Natural killer cell (primary cell): ENCODE measurements around the gene HM13. TPM values are rescaled to one million over a fixed set of nuclear protein-coding genes. Genes with fewer than 3 reads are reported as not detected.

Experiments
- ATAC-seq, 3 donors: fragments of 150-1000 bp in 2 of 3; fragments of 200-7000 bp in 1 of 3; cut with Tn5 transposase; 1 replicate in 1 of 3; 2 replicates in 2 of 3; pipeline ENCODE4 v1.10.0; 2021; ENCODE audit warnings: mild to moderate bottlenecking in 2 of 3, moderate library complexity in 2 of 3
- DNase-seq, 2 donors: peaks; one replicate each; pipeline versions ENCODE4 v3.0.0 to v3.0.0-alpha.2; 2013 to 2021; ENCODE audit warnings: mixed read lengths in 1 of 2
- H3K27ac ChIP-seq: one replicate; pipeline ENCODE4 v1.5.1; 2013; ENCODE audit warnings: mild to moderate bottlenecking, low read length
- H3K27me3 ChIP-seq: one replicate; pipeline ENCODE4 v1.6.1; 2013; ENCODE audit warnings: low read length; ENCODE audit not compliant: control insufficient read depth, insufficient read depth
- H3K36me3 ChIP-seq: one replicate; pipeline ENCODE4 v1.6.1; 2013; ENCODE audit warnings: low read length; ENCODE audit not compliant: control insufficient read depth, insufficient read depth
- H3K4me1 ChIP-seq: one replicate; pipeline ENCODE4 v1.6.1; 2013; ENCODE audit warnings: low read length; ENCODE audit not compliant: control insufficient read depth, insufficient read depth
- H3K4me3 ChIP-seq: one replicate; pipeline ENCODE4 v1.5.1; 2013; ENCODE audit warnings: low read length
- H3K9me3 ChIP-seq: one replicate; pipeline ENCODE4 v1.6.1; 2013; ENCODE audit warnings: low read length; ENCODE audit not compliant: control insufficient read depth, insufficient read depth
- H3K27ac Mint-ChIP-seq, 2 donors: one replicate each; pipeline ENCODE4 v1.8.0; 2022; ENCODE audit warnings: mild to moderate bottlenecking in 2 of 2, mixed read lengths in 2 of 2, moderate library complexity in 1 of 2
- H3K27me3 Mint-ChIP-seq, 2 donors: one replicate each; pipeline ENCODE4 v1.8.0; 2022; ENCODE audit warnings: low read depth in 2 of 2, mixed read lengths in 2 of 2
- H3K36me3 Mint-ChIP-seq: one replicate; pipeline ENCODE4 v1.8.0; 2022; ENCODE audit warnings: mixed read lengths
- H3K4me1 Mint-ChIP-seq, 2 donors: one replicate each; pipeline ENCODE4 v1.8.0; 2022; ENCODE audit warnings: mixed read lengths in 2 of 2
- H3K4me3 Mint-ChIP-seq: one replicate; pipeline ENCODE4 v1.8.0; 2022; ENCODE audit warnings: mild to moderate bottlenecking, moderate library complexity, mixed read lengths
- H3K9me3 Mint-ChIP-seq, 2 donors: one replicate each; pipeline ENCODE4 v1.8.0; 2022; ENCODE audit warnings: mixed read lengths in 2 of 2
- CTCF ChIP-seq: fragments of 200-600 bp; IDR thresholded peaks from one replicate; pipeline ENCODE4 v1.8.0; 2022; ENCODE audit warnings: antibody characterized with exemption
- WGBS: methylation state at CpG from one replicate; pipeline ENCODE4 v1.1.7; 2013; ENCODE audit warnings: missing lambda C conversion rate; ENCODE audit not compliant: insufficient coverage; 5-methylcytosine and 5-hydroxymethylcytosine counted together
- intact Hi-C: fragments of 100-400 bp; cut with micrococcal nuclease; formaldehyde crosslinking; loops from one replicate; pipeline ENCODE4 v1.14.2; 2022
- total RNA-seq, 4 donors: library from RNA; stranded (reverse); fragments of 120-200 nt in 1 of 4; gene quantifications; one replicate each; pipeline versions ENCODE4 v1.2.3 to v1.2.4, GENCODE V29; 2013 to 2022

Gene HM13
- total RNA-seq, 3 donors from 2014 or later (not counting 1 experiment from before 2014, with no cell fraction given), result 97.5 to 135 (median 104) TPM

- H3K36me3 Mint-ChIP-seq, result no peaks in the 10 kb centered on the region
- H3K9me3 Mint-ChIP-seq, result no peaks in the 10 kb centered on the region
- DNase-seq (no peak), ATAC-seq (no peak)
- peaks cover 7% of the 10 kb centered on the region in 2 donors for H3K4me1 Mint-ChIP-seq
- no peaks in the 10 kb centered on the region for H3K27me3 Mint-ChIP-seq
- H3K4me3 Mint-ChIP-seq, result no peak overlapping the region
- 91% methylated on average over 7 of the region's 7 CpGs for WGBS
- Histone ChIP-seq H3K9me3 (no peaks in the 10 kb centered on the region), H3K36me3 (peaks cover 32% of the 10 kb centered on the region), H3K4me1 (peaks cover 3% of the 10 kb centered on the region), H3K4me3 (no peak overlapping the region), H3K27me3 (no peaks in the 10 kb centered on the region), H3K27ac (peak overlapping the region; percentile 2)
- no peak for TF ChIP-seq CTCF
- intact Hi-C loops, result loop anchor here (1.0 kb wide), 1 partner anchor 51 kb away; no protein-coding TSS in a partner anchor
- H3K27ac Mint-ChIP-seq, result peak overlapping the region in 1 of 2 donors; percentile 56
Observed at GRCh38 chr20:31560746-31561598, 46.7 kb downstream of the HM13 start.

- peaks cover 11 to 15% of the 10 kb centered on the region in 2 donors for H3K4me1 Mint-ChIP-seq
- peaks cover 15% of the 10 kb centered on the region for H3K4me1 ChIP-seq
- H3K27me3 Mint-ChIP-seq, result no peaks in the 10 kb centered on the region
- ATAC-seq, result no peak
- no peaks in the 10 kb centered on the region for H3K27me3 ChIP-seq
- DNase-seq, result no peak
- H3K9me3 Mint-ChIP-seq, result no peaks in the 10 kb centered on the region
- H3K4me3 Mint-ChIP-seq, result no peak overlapping the region
- H3K27ac Mint-ChIP-seq, result no peak overlapping the region
- no peak overlapping the region for H3K27ac ChIP-seq
- no peaks in the 10 kb centered on the region for H3K9me3 ChIP-seq
- TF ChIP-seq CTCF, result no peak
- H3K4me3 ChIP-seq, result no peak overlapping the region
- intact Hi-C loops, result no loop called here
- WGBS, result 94% methylated on average over 1 of the region's 1 CpG
- H3K36me3 Mint-ChIP-seq, result no peaks in the 10 kb centered on the region
- peaks cover 33% of the 10 kb centered on the region for H3K36me3 ChIP-seq
Observed at GRCh38 chr20:31562241-31562640, 48.0 kb downstream of the HM13 start.

GRCh38 chr20:31564284-31564683 is 50.0 kb downstream of the HM13 start:
- WGBS, result 99% methylated on average over 6 of the region's 6 CpGs
- H3K36me3 ChIP-seq, result peaks cover 40% of the 10 kb centered on the region
- H3K27ac ChIP-seq, result no peak overlapping the region
- Mint-ChIP-seq H3K9me3 (no peaks in the 10 kb centered on the region), H3K36me3 (no peaks in the 10 kb centered on the region), H3K4me3 (no peak overlapping the region), H3K27me3 (no peaks in the 10 kb centered on the region), H3K27ac (no peak overlapping the region), H3K4me1 (peaks cover 19 to 25% of the 10 kb centered on the region in 2 donors)
- DNase-seq, result no peak
- no peak for ATAC-seq
- H3K4me3 ChIP-seq, result no peak overlapping the region
- H3K9me3 ChIP-seq, result no peaks in the 10 kb centered on the region
- H3K27me3 ChIP-seq, result no peaks in the 10 kb centered on the region
- peaks cover 15% of the 10 kb centered on the region for H3K4me1 ChIP-seq
- TF ChIP-seq CTCF, result no peak
- intact Hi-C loops, result no loop called here
